H9 (cell line): Measurements from ENCODE around the gene INPP5J. TPM values are rescaled to one million over a fixed set of nuclear protein-coding genes. Genes with fewer than 3 reads are reported as not detected.
"Not testable (repeated sequence)": the region's sequence is repeated elsewhere in the genome, so short reads cannot be mapped to it uniquely, and the experiment has no call there.

Source experiments
- DNase-seq: peaks from one replicate; pipeline ENCODE4 v3.0.0-alpha.2; 2017
- H2AFZ ChIP-seq: one replicate; pipeline ENCODE4 v1.6.1; 2013; ENCODE audit warnings: mild to moderate bottlenecking, low read length, control low read depth, moderate library complexity
- H2AK5ac ChIP-seq: 2 replicates; pipeline ENCODE4 v1.6.1; 2013; ENCODE audit warnings: low read length, control low read depth, mixed read lengths; ENCODE audit not compliant: insufficient read length
- H2BK120ac ChIP-seq: one replicate; pipeline ENCODE4 v1.6.1; 2013; ENCODE audit warnings: low read depth, mild to moderate bottlenecking, low read length, control low read depth, inconsistent platforms; ENCODE audit not compliant: poor library complexity, severe bottlenecking
- H2BK12ac ChIP-seq: 2 replicates; pipeline ENCODE4 v1.6.1; 2013; ENCODE audit warnings: low read length, control low read depth, mixed read lengths, low read depth; ENCODE audit not compliant: insufficient read length
- H2BK15ac ChIP-seq: 2 replicates; pipeline ENCODE4 v1.6.1; 2013; ENCODE audit warnings: low read depth, low read length, control low read depth
- H2BK20ac ChIP-seq: one replicate; pipeline ENCODE4 v1.6.1; 2013; ENCODE audit warnings: low read depth, mild to moderate bottlenecking, low read length, control low read depth, inconsistent platforms; ENCODE audit not compliant: poor library complexity, severe bottlenecking
- H2BK5ac ChIP-seq: 2 replicates; pipeline ENCODE4 v1.6.1; 2013; ENCODE audit warnings: low read length, control low read depth, mixed read lengths; ENCODE audit not compliant: insufficient read length
- H3K14ac ChIP-seq: 2 replicates; pipeline ENCODE4 v1.6.1; 2013; ENCODE audit warnings: low read length, control low read depth; ENCODE audit not compliant: insufficient read depth
- H3K18ac ChIP-seq: 2 replicates; pipeline ENCODE4 v1.6.1; 2013; ENCODE audit warnings: low read depth, mild to moderate bottlenecking, mixed read lengths, low read length, control low read depth; ENCODE audit not compliant: insufficient read length
- H3K23ac ChIP-seq: 2 replicates; pipeline ENCODE4 v1.6.1; 2013; ENCODE audit warnings: low read length, control low read depth, mixed read lengths, low read depth; ENCODE audit not compliant: insufficient read length
- H3K23me2 ChIP-seq: 2 replicates; pipeline ENCODE4 v1.6.1; 2013; ENCODE audit warnings: low read depth, mild to moderate bottlenecking, mixed read lengths, low read length, control low read depth; ENCODE audit not compliant: insufficient read length, poor library complexity, severe bottlenecking
- H3K27ac ChIP-seq: 2 replicates; pipeline ENCODE4 v1.5.1; 2013; ENCODE audit warnings: low read length, control low read depth, mixed read lengths, low read depth; ENCODE audit not compliant: insufficient read length
- H3K27me3 ChIP-seq: 2 replicates; pipeline ENCODE4 v1.6.1; 2013; ENCODE audit warnings: low read length, control low read depth, inconsistent platforms; ENCODE audit not compliant: insufficient read depth
- H3K4ac ChIP-seq: 2 replicates; pipeline ENCODE4 v1.6.1; 2013; ENCODE audit warnings: low read depth, mild to moderate bottlenecking, control low read depth, inconsistent platforms, low read length, moderate library complexity
- H3K4me1 ChIP-seq: 2 replicates; pipeline ENCODE4 v1.6.1; 2013; ENCODE audit warnings: low read length, control low read depth, inconsistent platforms; ENCODE audit not compliant: insufficient read depth
- H3K4me2 ChIP-seq: 2 replicates; pipeline ENCODE4 v1.6.1; 2013; ENCODE audit warnings: low read length, control low read depth, mixed read lengths; ENCODE audit not compliant: insufficient read length, insufficient read depth
- H3K56ac ChIP-seq: 2 replicates; pipeline ENCODE4 v1.6.1; 2013; ENCODE audit warnings: low read depth, mild to moderate bottlenecking, mixed read lengths, low read length, control low read depth; ENCODE audit not compliant: insufficient read length
- H3K79me1 ChIP-seq: 2 replicates; pipeline ENCODE4 v1.6.1; 2013; ENCODE audit warnings: low read depth, mild to moderate bottlenecking, moderate library complexity, low read length, control low read depth, inconsistent platforms; ENCODE audit not compliant: insufficient read depth, poor library complexity, severe bottlenecking
- H3K79me2 ChIP-seq: 2 replicates; pipeline ENCODE4 v1.6.1; 2013; ENCODE audit warnings: low read length, control low read depth, inconsistent platforms; ENCODE audit not compliant: insufficient read depth
- H3K9ac ChIP-seq: 2 replicates; pipeline ENCODE4 v1.6.1; 2013; ENCODE audit warnings: low read length, control low read depth, mixed read lengths; ENCODE audit not compliant: insufficient read length; ENCODE audit errors: extremely low read depth
- H3K9me3 ChIP-seq: one replicate; pipeline ENCODE4 v1.6.1; 2013; ENCODE audit warnings: low read depth, low read length, inconsistent platforms; ENCODE audit not compliant: control insufficient read depth
- H3T11ph ChIP-seq: one replicate; pipeline ENCODE4 v1.6.1; 2013; ENCODE audit warnings: mild to moderate bottlenecking, low read length, control low read depth, inconsistent platforms
- H4K20me1 ChIP-seq: one replicate; pipeline ENCODE4 v1.6.1; 2013; ENCODE audit not compliant: control insufficient read depth, insufficient read length, insufficient read depth
- H4K5ac ChIP-seq: 2 replicates; pipeline ENCODE4 v1.6.1; 2013; ENCODE audit warnings: low read depth, mild to moderate bottlenecking, mixed read lengths, low read length, control low read depth; ENCODE audit not compliant: insufficient read length
- H4K8ac ChIP-seq: replicated peaks from 2 replicates; pipeline ENCODE4 v1.6.1; 2013; ENCODE audit warnings: low read length, control low read depth, mixed read lengths, low read depth; ENCODE audit not compliant: insufficient read length
- H4K91ac ChIP-seq: 2 replicates; pipeline ENCODE4 v1.6.1; 2013; ENCODE audit warnings: low read depth, mild to moderate bottlenecking, moderate library complexity, mixed read lengths, low read length, control low read depth; ENCODE audit not compliant: insufficient read length
- H3K27ac Mint-ChIP-seq, 3 experiments: 2 replicates in 2 of 3; 3 replicates in 1 of 3; pipeline ENCODE4 v1.8.0; 2020 to 2021; ENCODE audit warnings: mixed read lengths in 3 of 3, mild to moderate bottlenecking in 1 of 3, moderate library complexity in 1 of 3
- H3K27me3 Mint-ChIP-seq: 2 replicates; pipeline ENCODE4 v1.8.0; 2021; ENCODE audit warnings: low read depth, mild to moderate bottlenecking, moderate library complexity, mixed read lengths
- H3K36me3 Mint-ChIP-seq, 3 experiments: 2 replicates in 2 of 3; 3 replicates in 1 of 3; pipeline ENCODE4 v1.8.0; 2020 to 2021; ENCODE audit warnings: low read depth in 3 of 3, mixed read lengths in 3 of 3; ENCODE audit not compliant: insufficient read depth in 1 of 3
- H3K4me1 Mint-ChIP-seq, 2 experiments: 2 replicates each; pipeline ENCODE4 v1.8.0; 2020; ENCODE audit warnings: mixed read lengths in 2 of 2
- H3K4me3 Mint-ChIP-seq, 2 experiments: 2 replicates in 1 of 2; 3 replicates in 1 of 2; pipeline ENCODE4 v1.8.0; 2020 to 2021; ENCODE audit warnings: mild to moderate bottlenecking in 2 of 2, mixed read lengths in 2 of 2, moderate library complexity in 1 of 2
- H3K9me3 Mint-ChIP-seq, 2 experiments: 2 replicates in 1 of 2; 3 replicates in 1 of 2; pipeline ENCODE4 v1.8.0; 2020; ENCODE audit warnings: mild to moderate bottlenecking in 2 of 2, mixed read lengths in 2 of 2, moderate library complexity in 1 of 2
- CTCF ChIP-seq: fragments of 200-600 bp; sonication (generic); conservative IDR thresholded peaks from 3 replicates; pipeline ENCODE4 v1.8.0; 2021; ENCODE audit warnings: antibody characterized with exemption, mild to moderate bottlenecking
- WGBS: extraction: QIAGEN DNeasy Blood & Tissue Kit; methylation state at CpG from one replicate; pipeline ENCODE4 v1.1.7; 2013; ENCODE audit warnings: missing lambda C conversion rate, low lambda C conversion rate, mixed read lengths; ENCODE audit not compliant: insufficient read length; ENCODE audit errors: extremely low coverage; 5-methylcytosine and 5-hydroxymethylcytosine counted together
- long read RNA-seq: library from polyadenylated mRNA; unstranded; transcript quantifications from one replicate; pipeline ENCODE4 v2.0.0, GENCODE V29; 2020
- total RNA-seq: library from RNA; stranded (reverse); gene quantifications from 2 replicates; pipeline ENCODE4 v1.2.1, GENCODE V29; 2021

The INPP5J gene, protein sequence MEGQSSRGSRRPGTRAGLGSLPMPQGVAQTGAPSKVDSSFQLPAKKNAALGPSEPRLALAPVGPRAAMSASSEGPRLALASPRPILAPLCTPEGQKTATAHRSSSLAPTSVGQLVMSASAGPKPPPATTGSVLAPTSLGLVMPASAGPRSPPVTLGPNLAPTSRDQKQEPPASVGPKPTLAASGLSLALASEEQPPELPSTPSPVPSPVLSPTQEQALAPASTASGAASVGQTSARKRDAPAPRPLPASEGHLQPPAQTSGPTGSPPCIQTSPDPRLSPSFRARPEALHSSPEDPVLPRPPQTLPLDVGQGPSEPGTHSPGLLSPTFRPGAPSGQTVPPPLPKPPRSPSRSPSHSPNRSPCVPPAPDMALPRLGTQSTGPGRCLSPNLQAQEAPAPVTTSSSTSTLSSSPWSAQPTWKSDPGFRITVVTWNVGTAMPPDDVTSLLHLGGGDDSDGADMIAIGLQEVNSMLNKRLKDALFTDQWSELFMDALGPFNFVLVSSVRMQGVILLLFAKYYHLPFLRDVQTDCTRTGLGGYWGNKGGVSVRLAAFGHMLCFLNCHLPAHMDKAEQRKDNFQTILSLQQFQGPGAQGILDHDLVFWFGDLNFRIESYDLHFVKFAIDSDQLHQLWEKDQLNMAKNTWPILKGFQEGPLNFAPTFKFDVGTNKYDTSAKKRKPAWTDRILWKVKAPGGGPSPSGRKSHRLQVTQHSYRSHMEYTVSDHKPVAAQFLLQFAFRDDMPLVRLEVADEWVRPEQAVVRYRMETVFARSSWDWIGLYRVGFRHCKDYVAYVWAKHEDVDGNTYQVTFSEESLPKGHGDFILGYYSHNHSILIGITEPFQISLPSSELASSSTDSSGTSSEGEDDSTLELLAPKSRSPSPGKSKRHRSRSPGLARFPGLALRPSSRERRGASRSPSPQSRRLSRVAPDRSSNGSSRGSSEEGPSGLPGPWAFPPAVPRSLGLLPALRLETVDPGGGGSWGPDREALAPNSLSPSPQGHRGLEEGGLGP
- 4.7 and 4.9 TPM in 2 replicates for total RNA-seq
- long read RNA-seq, partial matches to known transcripts: 7 of 19 reads
- long read RNA-seq, other reads (novel, unspliced or antisense): 6 of 19 reads

GRCh38 chr22:31122532-31123291, at the start of gene INPP5J:
Gene INPP5J (plus strand): TSS chr22:31122966. CDS start chr22:31123015, 49 bp downstream.
- Histone ChIP-seq H2BK120ac (no peak within 1 kb of the TSS), H3K27me3 (no peaks in the 10 kb centered on the region), H3K79me1 (no peaks in the 10 kb centered on the region), H4K5ac (no peak within 1 kb of the TSS), H3K14ac (peak within 1 kb of the TSS; percentile 64; the same call in 1 of the 2 replicates), H3K18ac (peak within 1 kb of the TSS; percentile 49), H2BK5ac (no peak within 1 kb of the TSS), H3K9me3 (no peaks in the 10 kb centered on the region), H3K23ac (no peak within 1 kb of the TSS), H3K9ac (no peak within 1 kb of the TSS), H4K91ac (no peak within 1 kb of the TSS), H4K20me1 (no peaks in the 10 kb centered on the region), H4K8ac (no peak within 1 kb of the TSS), H3K27ac (no peak within 1 kb of the TSS), H3K79me2 (no peaks in the 10 kb centered on the region), H2AFZ (no peak within 1 kb of the TSS), H2BK15ac (no peak within 1 kb of the TSS), H3K4me2 (peak within 1 kb of the TSS; percentile 30), H3K56ac (no peak within 1 kb of the TSS), H3K23me2 (no peaks in the 10 kb centered on the region), H2BK20ac (no peak within 1 kb of the TSS), H3K4me1 (peaks cover 5% of the 10 kb centered on the region), H3T11ph (no peak within 1 kb of the TSS), H2BK12ac (no peak within 1 kb of the TSS), H2AK5ac (no peak within 1 kb of the TSS), H3K4ac (no peak within 1 kb of the TSS)
- H3K4me1 Mint-ChIP-seq: peaks cover 26 to 40% of the 10 kb centered on the region in 2 experiments
- H3K36me3 Mint-ChIP-seq: no peaks in the 10 kb centered on the region
- H3K9me3 Mint-ChIP-seq: no peaks in the 10 kb centered on the region
- peaks cover 12% of the 10 kb centered on the region for H3K27me3 Mint-ChIP-seq
- peak within 1 kb of the TSS in 1 of 3 experiments; percentile 26; a peak in 2 of 7 replicates for H3K27ac Mint-ChIP-seq
- WGBS: no CpG with 5 or more reads among the region's 10 CpGs
- H3K4me3 Mint-ChIP-seq: peak within 1 kb of the TSS; percentile 60 to 71
- TF ChIP-seq CTCF: no peak
- peak; percentile 54 for DNase-seq

GRCh38 chr22:31073125-31073524, 49.6 kb upstream of the INPP5J start:
- not testable (repeated sequence) for H2BK12ac ChIP-seq

More at GRCh38 chr22:31073125-31073524, 49.6 kb upstream of the INPP5J start:
- not testable (repeated sequence) for H3K9me3 Mint-ChIP-seq, H4K20me1 ChIP-seq, H3K18ac ChIP-seq, H3K4me1 ChIP-seq, H2BK120ac ChIP-seq, DNase-seq, H3K14ac ChIP-seq, H2BK20ac ChIP-seq, H4K91ac ChIP-seq, H3K79me1 ChIP-seq, H3K27me3 ChIP-seq, H3K4ac ChIP-seq, H2AFZ ChIP-seq, H3K9me3 ChIP-seq, H3T11ph ChIP-seq, H3K4me3 Mint-ChIP-seq, H3K36me3 Mint-ChIP-seq, H4K5ac ChIP-seq, H2BK5ac ChIP-seq, H3K23me2 ChIP-seq, H3K9ac ChIP-seq, H3K4me1 Mint-ChIP-seq, H3K27ac Mint-ChIP-seq, H3K79me2 ChIP-seq, H3K56ac ChIP-seq, H2AK5ac ChIP-seq, H3K23ac ChIP-seq, H2BK15ac ChIP-seq, H3K4me2 ChIP-seq, H3K27ac ChIP-seq, H4K8ac ChIP-seq
- H3K27me3 Mint-ChIP-seq: peaks cover 13% of the 10 kb centered on the region
- WGBS: no CpG with 5 or more reads among the region's 9 CpGs
